Stimulated activated CD4-positive, alpha-beta T cell treated with anti-CD3 and anti-CD28 coated beads, Interleukin-15, amount 100 ng/mL, for 1 hour (primary cell): Measurements from ENCODE around the gene RAD51B.

Experiments used
- DNase-seq, 2 donors: peaks; one replicate each; pipeline ENCODE4 v3.0.0-alpha.2; 2020; ENCODE audit warnings: low read depth in 1 of 2, low spot score in 1 of 2

The RAD51B gene

DNA sequence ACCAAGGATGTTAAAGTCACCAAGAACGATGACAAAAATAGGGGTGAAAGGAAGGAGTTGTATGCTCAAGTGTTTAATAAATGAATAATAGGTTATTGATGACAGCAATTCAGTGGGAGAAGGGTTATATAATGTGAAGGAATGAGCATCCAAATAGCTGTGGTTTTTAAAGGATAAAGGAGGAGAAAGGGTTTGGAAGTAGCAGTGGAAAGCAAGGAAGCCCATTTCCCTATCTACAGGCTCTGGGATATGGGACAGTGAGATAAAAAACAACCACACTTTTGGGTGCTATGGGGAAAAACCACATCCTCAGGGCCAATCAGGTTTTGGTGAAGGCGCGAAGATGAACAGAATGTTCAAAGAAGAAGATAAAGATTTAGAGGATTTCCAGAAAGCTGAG is 714.7 kb downstream of the RAD51B start:
- DNase-seq = no peak

DNA sequence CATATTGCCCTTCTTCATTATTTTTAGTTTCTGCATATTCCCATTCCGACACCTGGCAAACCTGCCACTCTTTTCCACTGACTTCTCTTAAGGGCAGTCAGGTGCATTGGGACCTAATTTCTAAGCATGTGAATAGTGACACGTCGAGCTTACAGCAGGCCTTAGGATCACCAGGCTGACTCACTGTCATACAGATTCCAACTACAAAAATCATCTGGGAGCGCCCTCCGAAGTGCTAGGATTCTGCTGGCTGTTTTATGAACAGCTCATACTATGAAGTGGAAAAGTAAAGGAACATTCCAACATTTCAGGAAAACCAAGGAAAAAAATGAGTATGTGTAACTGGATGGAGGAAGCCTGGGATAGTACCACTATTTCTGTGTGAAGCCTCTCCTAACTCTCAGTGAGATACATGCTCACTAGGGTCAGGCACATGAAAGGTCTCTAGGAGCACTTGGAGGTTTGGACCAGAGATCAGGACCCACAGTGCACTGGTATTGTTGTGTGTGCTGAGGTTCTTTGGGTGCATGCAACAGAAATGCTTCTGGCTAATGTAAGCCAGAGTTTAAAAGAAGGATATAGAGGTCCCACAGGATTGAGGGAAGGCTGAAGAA is 715.9 kb downstream of the RAD51B start:
- no peak for DNase-seq

DNA sequence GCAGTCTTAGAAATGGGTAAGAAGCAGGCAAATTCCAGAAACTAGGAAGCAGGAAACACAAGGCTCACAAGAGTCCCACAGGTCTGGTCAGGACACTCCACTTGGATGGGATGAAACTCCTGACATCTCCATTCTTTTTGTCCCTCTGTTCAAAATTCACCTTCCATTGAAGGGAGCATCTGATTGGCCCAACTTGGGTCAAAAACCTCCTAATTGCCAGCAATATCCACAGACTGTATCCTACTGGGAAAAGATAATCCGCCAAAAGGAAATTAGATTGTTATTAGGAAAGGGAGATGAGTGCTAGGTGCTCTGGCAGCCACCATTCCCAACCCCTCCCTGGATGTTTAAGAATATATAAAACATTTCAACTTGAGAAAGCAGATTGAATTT is 716.4 kb downstream of the RAD51B start:
- no peak for DNase-seq

DNA sequence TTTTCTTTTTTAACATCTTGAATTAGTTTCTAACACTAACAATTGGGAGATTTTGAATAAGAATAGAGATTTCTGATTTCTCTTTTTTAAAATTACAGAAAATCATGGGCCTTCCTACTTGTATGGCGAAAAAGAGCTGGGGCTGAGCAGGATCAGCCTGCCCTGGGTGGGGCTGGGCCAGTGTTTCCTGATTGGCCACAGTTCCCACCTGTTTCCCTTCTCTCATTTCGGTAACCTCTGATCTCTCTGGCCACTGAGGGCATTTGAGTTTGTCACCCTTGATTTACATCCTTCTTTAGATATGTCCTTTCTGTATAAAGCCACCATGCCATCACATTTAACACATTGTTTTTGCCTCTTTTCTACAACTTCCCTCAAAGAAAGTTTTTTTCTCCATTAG is 719.1 kb downstream of the RAD51B start:
- DNase-seq = no peak

DNA sequence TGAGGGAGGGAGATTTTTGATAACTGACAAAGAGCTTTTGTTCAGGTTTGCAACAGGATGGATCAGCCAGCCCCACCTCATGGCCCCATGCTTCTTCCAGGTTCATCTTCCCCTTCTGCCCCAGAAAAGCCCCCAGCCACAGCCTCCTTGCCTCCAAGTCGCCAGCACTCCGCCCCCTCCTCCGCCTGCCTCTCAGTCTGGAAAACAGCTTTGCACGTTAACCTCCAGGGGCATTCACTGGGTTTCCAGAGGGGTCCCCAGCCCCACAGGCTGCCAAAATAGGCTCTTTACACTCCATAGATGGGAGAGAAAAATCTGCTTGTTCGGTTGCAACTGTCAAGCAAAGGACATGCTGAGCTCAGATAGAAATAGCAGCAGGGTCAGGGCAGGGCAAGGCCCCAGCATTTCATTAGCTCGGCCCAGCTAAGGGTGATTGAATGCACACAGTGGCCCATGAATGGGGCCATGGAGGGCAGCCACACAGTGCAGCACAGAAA is 719.7 kb downstream of the RAD51B start:
- DNase-seq = no peak

DNA sequence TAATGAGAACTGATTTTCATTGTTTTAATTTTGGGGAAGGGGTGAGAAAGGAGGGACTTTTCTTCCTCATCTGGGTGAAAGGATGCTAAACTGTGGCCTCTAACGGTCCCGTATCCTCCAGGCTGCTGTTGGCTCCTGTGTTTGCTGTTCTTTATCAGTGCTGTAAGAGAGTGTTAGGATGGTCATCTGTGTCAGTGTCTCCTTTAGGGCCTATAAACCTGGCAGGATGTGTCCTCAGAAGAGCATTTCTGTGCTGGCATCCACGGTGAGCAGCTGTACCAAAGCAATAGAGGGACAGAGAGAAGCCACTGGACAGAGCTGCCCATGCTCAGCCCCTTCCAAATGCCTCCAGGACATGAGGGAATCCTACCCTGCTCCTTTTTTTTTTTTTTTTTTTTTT is 720.2 kb downstream of the RAD51B start:
- no peak for DNase-seq

DNA sequence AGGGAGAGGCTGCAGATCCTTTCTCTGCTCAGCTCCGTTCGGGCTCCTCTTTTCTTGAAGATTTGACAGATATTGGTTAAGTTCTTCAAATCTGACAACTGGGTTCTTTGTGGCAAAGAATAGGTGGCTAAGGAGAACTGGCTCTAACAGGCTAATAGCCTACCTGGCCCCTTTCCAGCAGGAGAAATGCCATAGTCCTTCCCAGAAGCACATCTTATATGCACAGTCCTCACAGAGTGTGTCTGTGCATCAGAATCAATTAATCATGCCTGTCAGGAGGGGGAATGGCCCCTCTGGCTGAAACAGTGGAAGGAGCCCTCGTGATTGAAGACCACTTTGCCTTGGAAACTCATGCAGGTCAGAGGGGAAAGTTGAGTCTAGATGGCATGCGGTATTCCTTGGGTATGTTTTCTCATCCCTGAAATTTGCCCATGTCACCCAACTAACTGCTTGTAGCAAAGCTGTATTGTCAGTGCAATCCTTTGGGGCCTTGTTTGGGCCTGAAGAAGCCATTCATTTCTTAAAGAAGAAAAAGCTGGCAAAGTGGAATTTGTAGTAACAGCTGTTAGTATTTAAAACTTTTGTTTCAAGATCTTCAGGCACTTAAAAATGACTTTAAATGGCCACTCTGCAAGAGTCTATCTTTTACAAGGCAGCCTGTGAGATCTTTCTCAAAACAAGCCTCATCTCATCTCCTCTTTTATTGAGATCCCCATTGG is 721.8 kb downstream of the RAD51B start:
- DNase-seq = no peak

DNA sequence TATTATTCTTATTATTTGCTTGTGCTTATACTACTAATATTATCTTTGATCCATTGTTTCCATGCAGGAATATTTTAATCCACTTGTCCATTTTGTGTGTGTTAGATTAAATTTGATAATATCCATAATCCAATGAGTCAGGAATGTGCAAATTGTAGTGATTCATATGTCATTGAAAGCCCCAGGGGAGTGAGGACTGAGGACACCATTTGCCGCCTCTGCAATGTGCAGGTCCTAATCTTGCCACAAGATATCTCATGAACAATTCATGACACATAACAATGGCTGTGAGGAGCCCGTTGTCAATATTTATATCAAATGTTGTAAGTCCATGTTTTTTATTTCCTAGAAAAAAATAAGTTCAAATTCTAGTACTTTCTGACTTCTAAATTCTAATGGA is 722.8 kb downstream of the RAD51B start:
- DNase-seq = no peak

DNA sequence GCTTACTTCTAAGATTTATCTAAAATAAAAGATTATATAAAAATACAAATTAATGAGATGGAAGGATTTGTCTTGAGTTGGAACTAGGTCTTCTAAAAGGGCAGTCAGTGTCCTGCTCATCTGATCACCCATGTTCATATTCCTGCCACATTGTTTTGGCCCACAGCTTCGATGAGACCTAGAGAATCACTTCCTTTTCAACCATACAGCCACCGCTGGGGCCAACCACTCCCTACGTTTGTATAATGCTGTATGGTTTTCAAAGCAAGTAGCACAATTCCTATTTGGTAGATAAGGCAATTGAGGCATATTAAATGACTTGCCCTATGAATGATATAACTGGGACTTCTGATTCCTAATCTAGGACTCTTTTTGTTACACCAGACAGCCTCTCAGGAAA is 723.9 kb downstream of the RAD51B start:
- DNase-seq = no peak

DNA sequence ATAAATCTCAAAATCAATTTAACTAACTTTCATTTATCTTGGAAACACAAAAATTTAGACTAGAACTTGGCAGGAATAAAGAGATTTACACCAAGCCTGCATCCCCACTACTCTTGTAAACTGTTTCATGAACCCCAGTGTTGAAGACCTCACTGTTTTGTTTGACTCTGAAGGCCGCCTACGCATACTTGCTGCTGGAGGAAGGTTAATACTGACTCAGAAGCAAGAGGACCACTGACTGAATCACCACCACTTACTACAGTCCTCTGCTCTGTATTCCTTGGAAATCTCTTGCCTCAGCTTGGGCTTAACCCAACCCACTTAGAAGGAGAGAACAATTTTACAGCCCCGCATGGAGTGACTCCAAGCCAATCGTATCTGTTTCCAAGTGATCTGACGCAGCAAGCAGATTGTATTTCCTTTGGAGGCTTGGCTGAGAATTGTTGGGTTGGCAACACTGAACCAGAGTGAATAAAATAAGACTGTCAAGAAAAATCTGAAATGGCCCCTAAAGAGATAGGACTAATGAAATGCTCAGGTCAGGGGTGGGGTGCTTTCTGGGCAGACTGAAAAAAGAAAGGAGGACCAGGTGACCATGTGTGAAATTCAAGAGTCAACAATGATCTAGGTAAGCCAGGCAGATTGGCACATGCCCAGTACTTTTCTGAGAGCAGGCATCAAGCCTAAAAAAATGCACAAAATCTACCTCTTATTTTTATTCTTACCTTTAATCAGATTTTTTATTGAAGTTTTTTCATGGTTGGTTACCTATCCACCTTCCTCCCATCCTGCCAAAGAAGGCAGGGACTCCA is 724.7 kb downstream of the RAD51B start:
- DNase-seq = no peak

DNA sequence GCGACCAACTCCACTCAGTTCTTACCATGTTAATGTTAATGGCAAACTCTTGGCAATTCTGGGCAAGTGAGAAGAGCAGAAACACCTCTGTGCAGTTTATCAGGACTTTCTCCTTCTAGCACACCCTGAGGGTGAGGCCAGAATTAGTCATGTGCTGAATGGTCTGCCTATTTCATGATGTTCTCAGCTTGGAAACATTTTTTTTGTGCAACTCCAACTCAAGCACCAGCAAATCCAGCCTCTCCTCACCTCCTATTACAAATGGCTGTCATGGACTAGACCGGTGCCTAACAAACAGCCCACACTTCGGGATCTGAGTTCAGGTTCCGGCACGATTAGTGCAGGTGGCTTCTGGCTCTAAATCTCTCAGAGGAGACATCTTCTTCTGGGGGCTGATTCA is 727.3 kb downstream of the RAD51B start:
- DNase-seq = no peak

DNA sequence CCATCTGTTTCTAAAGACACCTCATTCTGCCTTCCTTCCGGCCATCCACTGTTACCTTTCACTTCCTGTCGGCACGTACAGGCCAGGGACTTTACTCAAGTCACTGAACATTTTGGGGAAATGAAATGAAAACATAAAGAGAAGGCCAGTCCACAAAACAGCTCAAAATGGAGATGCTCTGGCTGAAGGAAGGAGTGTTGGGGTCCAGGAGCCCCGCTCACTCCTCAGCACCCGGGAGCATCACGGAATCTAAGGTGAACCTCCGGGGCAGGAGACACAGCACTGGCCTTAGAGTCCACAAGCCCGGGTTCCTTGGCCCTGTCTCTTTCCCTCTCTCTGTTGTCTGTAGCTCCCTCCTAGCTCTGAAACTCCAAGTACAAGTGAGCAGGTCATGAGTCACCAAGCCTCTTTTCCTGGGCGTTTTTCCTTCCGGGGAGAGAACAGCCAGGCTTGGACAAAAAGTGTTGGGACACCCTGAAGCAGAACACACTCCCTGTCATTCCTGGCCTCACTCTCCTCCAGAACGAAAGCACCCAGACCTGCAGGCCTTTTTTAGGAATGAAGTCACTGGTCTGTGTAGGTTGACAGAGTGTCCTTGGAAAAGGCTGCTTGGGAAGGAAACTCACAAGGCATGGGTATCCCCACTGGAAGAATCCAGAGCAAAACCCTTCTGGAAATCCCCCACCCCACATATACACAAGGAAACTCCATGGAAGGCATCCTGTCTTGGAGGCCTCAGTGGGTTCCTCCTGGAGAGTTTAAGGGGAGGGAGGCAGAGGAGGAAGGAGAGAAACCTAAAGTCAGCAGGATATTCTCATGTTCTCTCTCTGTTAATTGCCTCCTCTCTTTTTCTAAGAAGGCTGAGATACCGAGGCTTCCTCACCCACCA is 728.0 kb downstream of the RAD51B start:
- no peak for DNase-seq

DNA sequence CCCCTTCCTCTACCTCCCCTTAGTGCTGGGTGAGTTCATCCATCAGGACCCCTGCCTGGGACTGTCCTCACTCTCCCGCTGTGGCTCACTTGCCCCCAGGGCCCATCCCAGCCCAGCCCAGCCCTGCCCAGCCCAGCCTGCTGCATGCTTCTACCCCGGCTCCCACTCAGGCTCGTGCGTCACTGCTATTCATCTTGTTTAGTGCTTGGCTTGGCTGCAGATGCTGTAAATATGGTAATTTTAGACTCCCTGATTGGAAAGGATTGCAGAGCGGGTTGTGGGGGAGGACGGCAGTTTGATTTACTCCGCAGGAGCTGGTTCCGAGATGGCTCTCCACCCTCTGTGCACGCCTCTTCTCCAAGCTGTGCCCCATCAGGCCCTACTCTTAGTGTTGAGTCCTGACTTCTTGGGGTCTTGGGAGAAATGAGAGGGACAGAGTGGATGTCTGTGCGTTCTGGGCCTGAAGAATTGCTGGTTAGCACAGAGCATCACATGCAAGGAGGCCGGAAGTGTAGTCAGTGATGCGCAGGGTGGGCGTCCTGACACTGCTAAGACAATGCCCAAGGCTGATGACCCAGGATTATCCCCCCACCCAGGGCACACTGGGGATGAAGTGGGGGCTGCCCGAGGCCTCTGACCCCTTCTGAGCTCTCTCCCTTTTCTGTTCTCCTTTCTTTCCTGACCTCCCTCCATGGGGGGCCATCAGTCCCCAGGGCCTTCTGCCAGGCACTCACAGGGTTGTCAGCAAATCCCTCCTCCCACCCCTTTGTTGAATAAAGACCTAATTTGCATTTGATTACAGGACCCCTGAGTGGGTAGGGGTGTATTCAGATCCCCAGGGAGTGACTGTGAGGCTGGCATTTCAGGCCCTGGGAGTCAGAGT is 728.9 kb downstream of the RAD51B start:
- no peak for DNase-seq

DNA sequence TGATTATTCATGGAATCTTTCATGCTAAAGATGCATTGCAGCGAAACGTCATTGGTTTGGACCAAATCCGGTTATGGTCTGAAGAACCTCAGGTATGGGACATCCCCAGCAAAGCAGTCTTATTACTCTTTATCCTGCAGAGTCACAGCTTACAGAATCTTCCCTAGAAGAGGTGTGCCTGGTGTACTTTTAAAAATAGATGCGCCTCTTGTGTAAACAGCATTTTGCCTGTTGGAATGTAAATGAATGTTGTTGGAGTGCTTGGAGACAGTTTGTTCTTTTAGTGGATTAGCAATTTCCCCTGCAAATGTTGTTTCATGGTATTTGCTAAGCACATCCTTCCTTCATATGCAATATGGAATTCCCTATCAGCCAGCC is 730.7 kb downstream of the RAD51B start:
- DNase-seq = no peak

DNA sequence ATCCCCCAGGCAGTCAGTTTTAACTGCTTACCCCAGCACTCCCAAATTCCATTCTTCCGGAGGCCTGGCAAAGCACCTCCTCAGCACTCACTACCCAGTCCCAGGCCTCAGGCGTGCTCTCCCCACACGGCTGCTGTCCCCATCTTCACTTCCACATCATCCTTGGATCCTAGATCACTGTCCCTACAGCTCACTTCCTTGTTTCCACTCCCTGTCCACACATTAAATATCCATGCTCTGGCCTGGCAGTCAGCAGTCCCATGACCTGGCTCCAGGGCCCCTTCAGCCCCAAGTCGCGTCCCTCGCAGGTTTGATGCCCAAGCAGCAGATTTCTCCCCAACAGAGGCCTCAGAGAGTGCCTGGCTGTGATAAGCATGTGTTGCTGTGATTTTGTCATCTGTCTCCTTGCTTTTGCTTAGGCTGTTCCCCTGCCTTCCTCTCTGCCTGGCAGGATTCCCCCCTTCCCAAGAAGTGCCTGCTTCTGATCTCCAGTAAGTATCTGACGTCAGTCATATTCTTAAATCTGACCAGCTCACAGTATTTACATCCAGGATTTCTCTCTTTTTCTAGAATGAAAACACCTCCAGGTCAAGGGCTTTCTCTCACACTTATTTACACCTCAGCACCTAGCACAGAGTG is 731.6 kb downstream of the RAD51B start:
- DNase-seq = no peak

DNA sequence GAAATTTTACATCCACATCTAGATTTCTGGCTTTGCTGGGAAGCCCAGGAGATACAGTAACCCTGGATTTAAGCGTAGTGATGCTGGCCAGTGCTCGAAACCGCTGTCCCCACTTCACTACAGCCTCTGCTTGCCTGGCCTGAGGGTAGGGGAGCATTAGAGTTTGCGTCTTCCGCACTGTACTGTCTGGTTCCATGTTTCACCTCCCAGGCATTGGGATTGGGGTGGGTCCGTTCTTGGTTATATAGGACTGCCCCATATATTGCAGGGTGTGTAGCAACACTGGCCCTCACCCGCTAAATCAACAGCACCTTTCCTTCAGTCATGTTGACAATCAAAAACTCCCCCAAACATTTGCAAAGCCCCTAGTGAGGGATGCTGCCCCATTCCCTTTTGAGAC is 732.5 kb downstream of the RAD51B start:
- no peak for DNase-seq

DNA sequence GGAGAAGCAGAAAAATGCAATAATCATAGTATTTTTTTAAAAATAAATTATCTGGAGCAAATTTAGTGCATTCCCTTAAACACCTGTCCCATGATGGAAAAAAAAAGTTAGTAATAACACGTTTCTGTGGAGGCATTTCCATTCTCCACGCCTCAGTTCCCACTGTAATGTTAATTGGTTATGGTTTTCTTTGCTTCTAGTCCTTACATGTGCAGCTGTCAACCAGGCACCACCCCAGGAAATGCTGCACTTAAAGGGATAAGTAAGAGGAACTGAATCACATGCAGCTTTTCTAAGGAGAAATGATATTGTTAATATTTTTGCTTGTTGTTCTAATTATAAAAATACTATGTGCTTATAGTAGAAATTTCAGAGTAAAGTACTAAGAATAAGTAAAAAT is 733.0 kb downstream of the RAD51B start:
- DNase-seq = no peak

DNA sequence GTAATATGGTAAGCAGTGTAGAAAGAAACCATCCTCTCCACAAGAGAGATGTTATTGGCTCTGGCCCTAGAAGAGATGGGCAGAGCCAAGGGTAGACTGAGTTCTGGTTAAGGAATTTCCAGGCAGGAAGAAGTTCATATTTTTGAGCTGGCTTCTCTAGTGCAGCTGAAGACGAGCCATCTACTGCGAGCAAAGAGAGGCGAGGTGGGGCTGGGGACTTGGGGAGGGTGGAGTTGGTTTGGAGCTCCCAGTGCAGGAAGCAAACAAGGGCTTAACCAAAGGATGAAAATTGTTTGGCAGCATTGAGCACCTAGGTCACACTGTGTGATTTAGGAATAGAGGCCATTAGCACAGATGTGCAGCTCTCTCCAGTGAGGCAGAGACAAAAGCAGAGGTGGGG is 733.7 kb downstream of the RAD51B start:
- DNase-seq = no peak

DNA sequence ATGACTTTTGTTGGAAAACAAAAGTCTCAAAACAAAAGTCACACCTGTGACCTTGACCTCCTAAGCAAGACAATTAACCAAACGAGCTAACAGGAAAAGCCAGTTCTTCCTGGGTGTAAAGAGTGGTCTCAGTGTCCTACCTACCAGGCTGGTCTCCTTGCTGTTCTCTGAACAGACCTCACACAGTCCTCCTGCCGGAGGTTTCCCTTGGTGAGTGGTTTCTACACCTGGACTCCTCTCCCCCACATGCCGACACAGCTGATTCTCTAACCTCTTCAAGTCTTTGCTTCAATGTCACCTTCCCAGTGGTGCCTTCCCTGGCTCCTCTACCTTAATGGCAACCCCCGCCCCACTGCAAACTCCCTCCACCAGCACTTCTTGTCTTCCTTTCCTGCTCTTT is 734.7 kb downstream of the RAD51B start:
- no peak for DNase-seq

DNA sequence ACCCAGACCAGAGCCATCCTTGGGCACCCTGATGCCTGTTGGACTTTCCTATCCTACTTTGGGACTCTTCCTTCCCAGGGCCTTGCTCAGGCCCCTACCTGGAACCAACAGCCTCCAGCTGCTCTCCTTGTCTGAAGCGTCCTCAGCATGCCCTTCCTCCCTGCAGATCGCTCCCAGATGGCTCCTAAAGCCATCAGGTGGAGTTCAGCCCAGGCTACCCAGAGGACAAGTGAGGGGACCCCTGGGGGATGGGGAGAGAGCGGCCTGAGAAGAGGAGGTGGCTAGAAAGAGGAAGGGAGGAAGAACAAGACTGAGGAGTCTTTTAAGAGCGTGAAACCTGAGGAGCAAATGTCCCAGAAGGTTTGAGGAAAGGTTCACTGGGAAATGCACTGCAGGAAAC is 736.7 kb downstream of the RAD51B start:
- DNase-seq = no peak
